A549 treated with AZD2906 at 1 μM for 4 hours (cell line): ENCODE measurements around the gene STC2. TPM values are rescaled to one million over a fixed set of nuclear protein-coding genes. Genes with fewer than 3 reads are reported as not detected.

Experiments used
- total RNA-seq: library from RNA; stranded (reverse); fragments of 200-300 nt; extraction: Qiagen RNA extraction; gene quantifications from 5 replicates; pipeline ENCODE4 v1.2.3, GENCODE V29; 2022

Gene STC2
- total RNA-seq = 33.4 to 49.1 TPM (median 35.8 TPM) in 5 replicates

GRCh38 chr5:173327948-173328843, at the start of gene STC2:
Gene STC2, minus strand, starts transcription at chr5:173328414. Its CDS starts 221 bp downstream, at chr5:173328193.

Other genes starting within 250 kb of the STC2 start
- gene BNIP1, start 183.9 kb downstream of the STC2 start, total RNA-seq = 15.5 to 18.7 TPM (median 16.0 TPM) in 5 replicates
- 10.3 to 16.9 TPM (median 15.5 TPM) in 5 replicates for gene NKX2-5, start 93.2 kb downstream of the STC2 start, total RNA-seq